Measurements from ENCODE around the gene CCDC85A. TPM values are rescaled to one million over a fixed set of nuclear protein-coding genes. Genes with fewer than 3 reads are reported as not detected.

The CCDC85A gene
- total RNA-seq, 1 experiment from 2014 or later, result not detected

DNA sequence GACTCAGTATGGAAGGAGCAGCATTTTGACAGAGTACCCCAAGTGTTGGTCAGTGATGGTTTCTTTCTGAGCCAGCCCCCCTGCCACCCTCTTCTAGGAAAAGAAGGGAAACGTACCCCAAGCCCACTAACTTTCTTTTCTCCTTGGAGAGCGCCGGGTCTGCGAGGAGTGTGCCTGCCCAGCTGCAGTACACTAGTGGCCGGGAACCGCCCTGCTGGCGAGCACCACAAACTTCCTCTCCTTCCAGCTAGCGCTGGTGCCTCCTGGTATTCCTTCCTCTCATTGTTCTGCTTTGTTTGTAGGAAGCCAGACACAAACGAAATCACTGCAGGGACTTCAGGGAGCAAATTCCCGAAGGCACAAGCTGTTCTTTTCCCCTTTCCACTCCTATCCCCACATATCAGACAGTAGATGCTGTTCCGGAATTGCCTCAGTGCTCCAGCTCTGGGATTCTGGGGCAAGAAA lies 1.8 kb downstream of the CCDC85A start:
- in situ Hi-C loops (cut with HindIII; ENCODE audit: low sequenced_read_pairs), result no loop called here
- DNase-seq (ENCODE audit: low spot score), result peak; percentile 9

DNA sequence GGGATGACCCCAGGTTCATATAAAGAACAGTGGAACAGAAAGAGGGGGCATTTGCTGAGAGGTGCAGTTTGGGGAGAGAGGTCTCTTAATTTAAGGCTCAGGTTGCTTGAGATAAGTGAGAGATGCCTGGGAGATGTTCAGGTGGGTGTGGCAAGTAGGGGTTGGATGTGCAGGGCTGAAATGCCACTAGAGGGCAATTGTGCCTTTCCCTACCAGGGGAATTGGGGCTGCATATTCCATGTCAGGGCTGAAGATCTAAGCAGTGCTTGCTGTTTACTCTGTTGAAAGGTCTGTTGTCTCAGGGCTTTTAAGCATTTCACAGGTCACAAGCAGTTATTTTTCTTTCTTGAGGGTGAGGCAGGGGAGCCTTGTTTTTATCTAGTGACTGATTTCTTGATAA lies 7.8 kb downstream of the CCDC85A start:
- peak; percentile 80 for DNase-seq (ENCODE audit: low spot score)
- in situ Hi-C loops (cut with HindIII; ENCODE audit: low sequenced_read_pairs), result no loop called here

DNA sequence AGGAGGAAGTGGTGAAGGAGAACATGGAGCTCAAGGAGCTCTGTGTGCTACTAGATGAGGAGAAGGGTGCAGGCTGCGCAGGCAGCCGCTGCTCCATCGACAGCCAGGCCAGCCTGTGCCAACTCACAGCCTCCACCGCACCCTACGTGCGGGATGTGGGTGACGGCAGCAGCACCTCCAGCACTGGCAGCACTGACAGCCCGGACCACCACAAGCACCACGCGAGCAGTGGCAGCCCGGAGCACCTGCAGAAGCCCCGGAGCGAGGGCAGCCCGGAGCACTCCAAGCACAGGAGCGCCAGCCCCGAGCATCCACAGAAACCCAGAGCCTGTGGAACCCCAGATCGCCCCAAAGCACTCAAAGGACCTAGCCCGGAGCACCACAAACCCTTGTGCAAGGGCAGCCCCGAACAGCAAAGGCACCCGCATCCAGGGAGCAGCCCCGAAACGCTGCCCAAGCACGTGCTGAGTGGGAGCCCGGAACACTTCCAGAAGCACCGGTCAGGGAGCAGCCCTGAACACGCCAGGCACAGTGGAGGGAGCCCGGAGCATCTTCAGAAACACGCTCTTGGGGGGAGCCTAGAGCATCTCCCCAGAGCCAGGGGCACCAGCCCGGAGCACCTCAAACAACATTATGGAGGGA lies 9.0 kb downstream of the CCDC85A start:
- in situ Hi-C loops (cut with HindIII; ENCODE audit: low sequenced_read_pairs), result no loop called here
- no peak for DNase-seq (ENCODE audit: low spot score)

DNA sequence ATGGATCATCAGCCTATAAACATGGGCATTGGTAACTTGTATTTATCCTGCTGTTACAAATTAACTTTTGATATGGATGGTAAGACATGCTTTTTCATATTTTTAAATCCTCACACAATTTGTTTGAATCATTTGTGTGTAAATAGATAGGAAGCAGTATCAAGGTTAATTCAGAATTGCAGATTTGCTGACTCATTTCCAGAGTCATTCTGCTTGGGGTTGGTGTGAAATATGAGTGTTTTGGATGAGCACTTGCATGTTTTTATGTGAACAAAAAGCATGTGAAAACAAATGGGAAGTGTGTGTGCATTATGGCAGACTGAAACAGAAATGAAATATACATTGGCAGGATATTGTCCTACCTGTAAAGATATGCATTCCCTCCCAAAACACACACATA lies 11.8 kb downstream of the CCDC85A start:
- in situ Hi-C loops (cut with HindIII; ENCODE audit: low sequenced_read_pairs), result no loop called here
- no peak for DNase-seq (ENCODE audit: low spot score)

DNA sequence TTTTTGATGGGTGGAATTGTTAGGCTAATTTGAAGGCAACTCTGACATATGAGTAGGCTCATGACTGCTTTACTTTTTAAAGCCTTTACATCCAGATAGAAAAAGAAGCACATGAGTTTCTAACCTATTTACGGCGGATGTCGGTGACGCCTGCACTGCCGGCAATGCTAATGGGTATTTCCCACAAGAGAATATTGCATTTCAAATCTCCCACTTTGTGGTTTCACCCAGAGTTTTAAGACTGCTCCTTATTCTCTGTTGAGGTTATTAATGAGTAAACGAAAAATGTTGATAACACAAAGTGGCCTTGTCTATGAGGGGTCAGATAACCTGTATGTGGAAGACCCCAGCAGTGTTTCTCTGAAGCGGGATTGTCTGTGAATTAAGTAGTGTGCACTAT lies 14.0 kb downstream of the CCDC85A start:
- in situ Hi-C loops (cut with HindIII; ENCODE audit: low sequenced_read_pairs), result no loop called here
- DNase-seq (ENCODE audit: low spot score), result no peak

DNA sequence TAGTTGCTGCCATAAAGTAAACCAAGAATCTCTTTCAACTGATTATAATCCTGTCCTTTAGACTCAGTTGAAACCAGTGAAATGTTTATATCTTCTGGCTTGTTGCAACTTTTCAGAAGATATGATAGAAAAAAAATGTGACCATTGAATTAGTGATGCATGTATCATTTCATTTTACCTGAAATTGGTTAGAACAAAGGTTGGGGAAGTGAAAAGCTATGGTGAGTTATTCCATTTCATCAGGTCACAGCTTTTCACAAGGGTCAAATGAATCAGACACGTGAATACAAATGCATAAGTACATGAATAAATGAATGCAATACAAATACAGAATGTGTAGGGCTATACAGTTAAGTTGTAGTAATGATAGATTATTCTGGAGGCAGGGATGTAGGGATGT lies 15.1 kb downstream of the CCDC85A start:
- DNase-seq (ENCODE audit: low spot score), result no peak
- in situ Hi-C loops (cut with HindIII; ENCODE audit: low sequenced_read_pairs), result no loop called here

DNA sequence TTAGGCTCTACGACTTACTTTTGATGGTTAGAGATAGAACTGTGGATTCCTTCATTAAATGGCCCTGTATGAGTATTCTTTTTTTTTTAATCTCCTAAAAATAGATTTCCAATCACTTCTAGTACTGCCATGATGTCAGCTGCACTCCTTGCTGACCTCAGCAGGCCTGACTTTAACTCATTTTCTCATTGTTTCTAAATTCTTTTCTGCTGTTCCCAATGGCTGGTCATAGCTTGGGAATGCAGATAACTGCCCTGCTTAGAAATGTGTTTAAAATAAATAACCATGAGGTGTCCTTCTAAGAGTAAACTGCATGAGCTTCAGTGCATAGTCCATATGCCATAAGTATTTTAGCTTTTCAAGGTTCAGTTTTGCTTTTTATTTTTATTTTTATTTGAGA lies 15.7 kb downstream of the CCDC85A start:
- DNase-seq (ENCODE audit: low spot score), result no peak
- in situ Hi-C loops (cut with HindIII; ENCODE audit: low sequenced_read_pairs), result no loop called here

DNA sequence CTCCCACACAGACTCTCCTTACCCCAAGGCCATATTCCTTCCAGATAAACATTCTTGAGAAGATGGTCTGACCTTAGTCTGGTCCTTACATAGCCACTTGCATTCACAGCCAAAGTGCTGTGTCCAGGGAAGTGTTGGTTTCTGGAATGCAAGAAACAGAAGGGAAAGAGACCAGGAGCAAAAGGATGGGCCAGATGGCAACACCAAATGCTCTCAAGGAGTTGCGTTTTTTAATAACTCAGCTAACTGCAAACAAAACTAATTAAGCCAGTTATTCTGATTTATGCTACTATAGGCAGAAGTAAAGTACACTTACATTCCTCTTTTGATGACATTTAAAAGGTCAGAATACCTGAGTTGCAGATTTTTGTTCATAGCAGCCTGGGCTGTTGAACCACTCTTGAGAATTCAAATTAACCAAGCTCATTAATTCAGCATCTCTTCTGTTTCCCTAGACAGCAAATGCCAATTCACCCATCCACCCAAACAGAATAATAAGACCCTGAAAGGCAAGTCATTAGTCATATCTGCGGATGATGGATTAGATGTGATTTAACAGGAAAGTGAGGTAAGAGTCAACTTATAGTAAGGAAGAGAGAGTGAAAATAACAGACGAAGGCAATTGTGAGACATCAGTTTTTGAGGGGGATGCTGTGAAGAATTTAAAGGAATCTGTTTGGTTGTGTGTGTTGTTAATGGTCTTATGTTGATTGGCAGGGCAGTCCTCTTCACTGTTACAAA lies 18.8 kb downstream of the CCDC85A start:
- in situ Hi-C loops (cut with HindIII; ENCODE audit: low sequenced_read_pairs), result no loop called here
- peak; percentile 24 for DNase-seq (ENCODE audit: low spot score)

DNA sequence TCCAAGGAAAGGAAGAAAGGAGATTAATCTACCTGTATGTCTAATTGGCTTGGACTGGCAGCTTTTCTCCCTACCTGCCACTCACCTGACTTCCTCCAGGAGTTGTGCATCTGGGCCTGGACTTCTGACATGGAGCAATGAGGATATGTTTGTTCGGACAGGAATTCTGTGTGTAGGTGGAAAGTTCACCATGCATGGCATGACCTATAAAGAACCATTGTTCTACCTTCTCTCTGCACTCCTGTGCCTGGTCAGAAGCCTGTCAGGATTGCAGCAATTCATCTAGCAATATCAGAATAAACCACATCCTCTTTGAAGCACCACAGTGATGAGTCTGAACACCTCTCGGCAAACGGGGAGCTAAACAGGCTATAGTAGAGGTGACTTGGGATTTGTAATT lies 20.8 kb downstream of the CCDC85A start:
- DNase-seq (ENCODE audit: low spot score), result no peak
- in situ Hi-C loops (cut with HindIII; ENCODE audit: low sequenced_read_pairs), result no loop called here

DNA sequence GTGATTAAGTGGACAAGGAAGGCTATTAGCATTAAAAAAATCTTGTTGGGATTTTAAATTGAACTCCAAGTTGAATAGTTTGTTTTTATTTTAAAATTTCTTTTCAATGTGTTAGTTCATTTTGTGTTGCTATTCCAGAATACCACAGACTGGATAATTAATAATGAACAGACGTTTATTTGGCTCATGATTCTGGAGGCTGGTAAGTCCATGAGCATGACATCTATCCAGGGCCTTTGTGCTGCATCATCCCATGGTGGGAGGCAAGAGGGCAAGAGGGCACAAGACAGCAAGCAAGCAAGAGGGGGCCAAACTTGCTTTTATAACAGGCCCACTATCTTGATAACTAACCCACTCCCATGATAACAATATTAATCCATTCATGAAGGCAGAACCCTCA lies 22.5 kb downstream of the CCDC85A start:
- in situ Hi-C loops (cut with HindIII; ENCODE audit: low sequenced_read_pairs), result no loop called here
- no peak for DNase-seq (ENCODE audit: low spot score)

DNA sequence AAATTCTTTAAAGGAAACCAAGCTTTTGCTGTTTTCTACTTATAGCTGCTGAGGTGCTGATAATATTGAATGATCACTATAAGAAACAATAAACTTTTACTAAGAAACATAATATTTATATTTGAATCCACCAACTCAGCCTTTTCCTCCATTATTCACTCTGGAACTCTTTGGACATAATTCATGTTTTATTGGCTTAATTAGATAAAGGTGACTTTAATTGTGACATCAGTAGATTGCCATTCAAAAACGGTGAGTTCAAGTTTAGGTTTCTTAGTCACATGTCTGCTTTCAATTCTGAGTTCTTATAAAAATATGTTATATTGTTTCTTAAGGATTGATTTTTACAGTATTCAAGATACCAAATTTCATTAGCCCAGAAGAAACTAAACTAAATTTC lies 24.0 kb downstream of the CCDC85A start:
- DNase-seq (ENCODE audit: low spot score), result no peak
- in situ Hi-C loops (cut with HindIII; ENCODE audit: low sequenced_read_pairs), result no loop called here

DNA sequence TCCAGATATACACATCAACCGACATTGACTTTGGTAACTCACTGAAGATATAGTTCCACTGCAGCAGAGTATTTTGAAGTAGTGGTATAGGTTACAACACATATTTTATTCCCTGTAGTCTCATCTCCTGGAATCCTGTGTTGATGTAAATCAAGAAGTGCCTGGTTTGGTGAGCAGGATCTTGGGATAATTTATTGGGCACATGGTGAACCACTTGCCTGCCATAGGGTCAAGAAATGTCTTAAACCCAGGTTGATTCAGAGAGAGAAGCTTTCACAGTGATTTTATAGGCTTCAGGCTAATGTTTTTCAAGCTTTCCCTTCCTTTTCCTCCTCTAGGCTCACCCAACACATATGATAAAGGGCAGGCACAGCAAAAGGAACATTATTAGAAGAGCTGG lies 24.6 kb downstream of the CCDC85A start:
- in situ Hi-C loops (cut with HindIII; ENCODE audit: low sequenced_read_pairs), result no loop called here
- no peak for DNase-seq (ENCODE audit: low spot score)

DNA sequence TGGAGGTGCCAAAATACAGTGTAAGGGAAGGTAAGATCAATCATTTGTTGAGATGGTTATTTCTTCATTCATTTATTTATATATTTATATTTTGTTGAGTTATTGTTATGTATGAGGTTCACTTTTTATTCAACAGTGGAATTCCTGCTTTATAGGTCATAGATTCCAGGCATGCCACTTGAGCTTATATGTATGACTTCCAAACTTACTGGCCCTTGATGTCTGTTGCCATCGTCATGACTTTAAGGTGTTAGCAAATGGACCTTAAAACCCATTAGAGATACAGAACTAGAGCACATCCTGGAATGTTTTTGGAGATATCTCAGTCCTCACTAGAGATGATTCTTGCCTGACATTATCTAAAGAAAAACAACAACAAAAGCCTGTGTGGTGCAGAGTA lies 25.9 kb downstream of the CCDC85A start:
- in situ Hi-C loops (cut with HindIII; ENCODE audit: low sequenced_read_pairs), result no loop called here
- DNase-seq (ENCODE audit: low spot score), result no peak

DNA sequence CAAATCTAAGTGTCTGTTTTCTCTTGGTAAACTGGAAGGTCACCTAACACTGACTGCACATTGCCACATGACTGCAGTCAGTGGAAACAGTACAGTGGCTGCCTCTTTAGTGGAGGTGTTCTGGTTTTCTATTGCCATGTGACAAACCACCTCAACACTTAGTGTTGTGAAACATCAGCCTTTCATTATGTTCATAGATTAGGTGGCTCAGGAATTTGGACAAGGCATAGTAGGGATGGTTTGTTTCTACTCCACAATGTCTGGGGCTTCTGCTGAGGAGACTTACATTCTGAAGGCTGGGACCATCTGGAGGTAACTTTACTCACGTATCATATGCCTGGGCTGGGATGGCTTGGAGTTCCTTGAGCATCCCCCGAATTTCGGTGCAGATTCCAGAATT lies 26.5 kb downstream of the CCDC85A start:
- in situ Hi-C loops (cut with HindIII; ENCODE audit: low sequenced_read_pairs), result no loop called here
- DNase-seq (ENCODE audit: low spot score), result no peak

DNA sequence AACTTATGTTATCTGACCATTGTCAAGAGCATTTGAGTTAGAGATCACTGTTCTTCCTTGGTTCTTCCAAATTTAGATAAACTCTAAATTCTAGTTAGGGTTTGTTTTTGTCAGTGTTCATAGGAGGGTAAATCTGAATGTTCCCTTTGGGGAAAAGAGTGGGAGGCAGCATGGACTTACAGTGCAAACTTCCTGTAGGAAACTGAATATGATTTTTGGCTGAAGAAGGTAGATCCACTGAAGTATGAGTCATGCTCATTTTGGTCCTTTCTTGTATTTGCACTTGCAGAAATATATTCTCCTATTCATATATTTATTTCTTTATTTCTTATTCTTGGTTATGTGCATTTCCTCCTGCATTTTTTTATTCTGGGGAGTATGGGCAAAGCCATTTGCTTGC lies 27.3 kb downstream of the CCDC85A start:
- no peak for DNase-seq (ENCODE audit: low spot score)
- in situ Hi-C loops (cut with HindIII; ENCODE audit: low sequenced_read_pairs), result no loop called here

DNA sequence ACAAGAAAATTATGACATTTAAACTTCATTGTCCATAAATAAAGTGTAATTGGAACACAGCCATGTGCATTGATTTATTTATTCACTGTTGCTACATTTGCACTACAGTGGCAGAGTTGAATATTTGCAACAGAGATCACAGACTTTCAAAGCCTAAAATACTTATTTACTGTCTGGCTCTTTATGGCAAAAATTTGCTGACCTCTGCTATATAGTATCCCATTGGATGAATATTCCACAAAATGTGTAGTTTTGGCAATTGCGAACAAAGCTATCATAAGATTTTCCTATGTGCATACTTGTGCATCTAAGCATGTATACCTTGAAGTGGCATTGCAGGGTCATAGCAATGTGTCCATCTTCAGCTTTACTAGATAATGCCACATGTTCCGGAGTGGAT lies 32.1 kb downstream of the CCDC85A start:
- in situ Hi-C loops (cut with HindIII; ENCODE audit: low sequenced_read_pairs), result no loop called here
- DNase-seq (ENCODE audit: low spot score), result no peak

DNA sequence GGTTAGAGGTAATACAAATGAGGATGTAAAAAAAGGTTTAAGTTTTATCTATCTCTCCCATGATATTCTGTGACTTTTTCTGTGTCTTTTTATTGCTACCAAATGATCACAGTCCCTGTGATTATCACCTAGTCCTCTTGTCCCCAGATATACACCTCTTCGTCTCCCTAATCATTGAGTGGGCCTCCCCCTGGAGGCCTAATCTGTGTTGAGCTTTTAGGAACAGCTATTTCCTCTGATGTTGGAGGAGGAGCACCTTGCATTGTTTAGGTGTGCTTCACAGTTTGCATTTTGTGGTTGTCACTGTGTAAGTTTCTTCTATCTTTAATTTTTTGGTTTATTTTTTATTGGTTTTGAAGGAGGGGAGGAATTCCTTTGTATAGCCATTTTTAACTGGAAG lies 33.3 kb downstream of the CCDC85A start:
- in situ Hi-C loops (cut with HindIII; ENCODE audit: low sequenced_read_pairs), result no loop called here
- DNase-seq (ENCODE audit: low spot score), result no peak

DNA sequence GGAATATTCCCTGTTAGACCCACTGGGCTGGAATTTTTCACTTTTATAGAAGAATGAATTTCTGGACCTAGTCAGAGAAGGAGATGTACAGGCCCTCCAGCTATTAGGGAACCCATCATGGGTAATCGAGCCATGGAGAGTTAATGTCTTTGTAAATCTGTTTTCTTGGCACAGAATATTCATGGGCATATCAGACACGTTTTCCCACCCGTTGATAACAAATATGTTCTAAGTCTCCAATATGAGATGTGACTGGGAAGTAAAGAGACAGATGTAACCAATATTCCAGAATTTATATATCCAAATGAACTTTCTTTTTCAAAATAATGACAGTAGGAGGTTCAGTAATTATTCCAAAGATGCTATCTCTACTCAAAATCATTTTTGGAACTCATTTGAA lies 38.7 kb downstream of the CCDC85A start:
- DNase-seq (ENCODE audit: low spot score), result peak; percentile 60
- in situ Hi-C loops (cut with HindIII; ENCODE audit: low sequenced_read_pairs), result no loop called here

DNA sequence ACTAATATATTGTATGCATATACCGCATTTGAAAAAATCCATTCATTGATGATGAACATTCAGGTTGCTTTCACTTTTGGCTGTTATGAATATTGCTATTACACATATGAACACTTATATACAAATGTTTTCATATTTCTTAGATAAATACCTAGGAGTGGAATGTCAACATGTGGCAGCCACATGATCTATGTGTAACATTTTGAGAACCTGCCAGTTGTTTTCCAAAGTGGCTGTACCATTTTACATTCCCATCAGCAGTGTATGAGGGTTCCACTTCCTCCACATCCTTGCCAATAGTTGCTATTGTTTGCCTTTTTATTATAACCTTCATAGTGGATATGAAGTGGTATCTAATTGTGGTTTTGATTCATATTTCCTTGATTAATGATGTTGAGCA lies 40.5 kb downstream of the CCDC85A start:
- in situ Hi-C loops (cut with HindIII; ENCODE audit: low sequenced_read_pairs), result no loop called here
- DNase-seq (ENCODE audit: low spot score), result no peak

DNA sequence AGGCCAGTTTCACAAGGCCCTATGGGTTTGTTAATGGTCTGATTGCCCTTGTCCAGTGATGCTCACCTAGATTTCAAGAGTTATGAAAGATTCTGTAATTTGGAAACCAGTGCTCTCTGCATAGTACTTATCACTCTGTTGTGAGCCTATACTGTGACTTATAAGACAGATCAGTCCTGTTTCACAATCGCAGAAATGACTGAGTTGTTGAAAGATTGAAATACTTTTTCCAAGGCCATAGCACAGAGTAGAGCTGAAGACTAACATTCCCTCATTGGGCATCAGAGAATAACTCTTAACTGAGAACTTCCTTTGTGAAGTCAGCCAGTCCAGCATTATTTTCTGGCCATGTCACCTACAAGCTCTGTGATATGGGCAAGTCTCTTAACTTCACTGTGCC lies 44.0 kb downstream of the CCDC85A start:
- in situ Hi-C loops (cut with HindIII; ENCODE audit: low sequenced_read_pairs), result no loop called here
- DNase-seq (ENCODE audit: low spot score), result no peak

DNA sequence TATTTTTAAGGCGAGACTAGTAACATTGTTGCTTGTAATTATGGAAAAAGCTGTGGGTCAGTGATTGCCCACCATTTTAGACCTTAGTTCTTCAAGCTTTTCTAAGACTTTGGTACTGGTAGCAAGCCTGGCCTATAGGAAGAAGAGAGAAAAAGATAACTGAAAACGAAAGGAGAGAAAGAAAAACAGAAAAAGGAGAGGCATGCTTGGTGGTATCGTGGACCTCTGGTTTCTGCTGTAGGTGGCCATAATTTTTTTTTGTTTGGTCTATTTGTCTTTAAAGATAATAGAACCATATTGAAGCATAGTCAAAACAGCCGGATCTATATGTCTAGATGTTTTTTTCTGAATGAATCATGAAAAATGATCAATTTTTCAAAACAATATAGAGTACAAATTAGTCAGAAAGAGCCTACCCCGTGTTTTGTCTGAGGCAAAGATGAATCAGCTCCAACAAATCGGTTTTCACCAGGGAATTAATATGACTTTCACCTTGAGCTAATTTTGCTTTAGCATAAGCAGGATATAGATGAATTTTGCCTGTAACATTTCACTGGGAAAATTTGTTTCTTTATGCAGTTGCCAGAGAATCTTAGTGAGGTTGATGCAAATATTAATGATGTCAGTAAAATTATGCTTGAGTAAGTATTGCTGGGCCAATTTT lies 45.7 kb downstream of the CCDC85A start:
- in situ Hi-C loops (cut with HindIII; ENCODE audit: low sequenced_read_pairs), result no loop called here
- no peak for DNase-seq (ENCODE audit: low spot score)

Data from G401 (cell line).